HepG2 (cell line): ENCODE measurements around the gene HOXB5. TPM values are rescaled to one million over a fixed set of nuclear protein-coding genes. Genes with fewer than 3 reads are reported as not detected.

Experiments used
- CBFB ChIP-seq: sonication (generic); formaldehyde crosslinking; IDR thresholded peaks from 2 replicates; pipeline ENCODE4 v1.4.0; 2020; ENCODE audit warnings: missing genetic modification reagents
- CCDC6 ChIP-seq: sonication (generic); formaldehyde crosslinking; IDR thresholded peaks from 2 replicates; pipeline ENCODE4 v1.8.1; 2022; ENCODE audit warnings: mild to moderate bottlenecking, missing genetic modification reagents, moderate library complexity
- FUBP1 ChIP-seq: sonication (generic); formaldehyde crosslinking; IDR thresholded peaks from 2 replicates; pipeline ENCODE4 v1.5.1; 2020; ENCODE audit warnings: missing genetic modification reagents, mild to moderate bottlenecking, borderline replicate concordance
- GATAD1 ChIP-seq: IDR thresholded peaks from 2 replicates; pipeline ENCODE4 v1.6.1; 2016; ENCODE audit warnings: missing genetic modification reagents, missing compliant biosample characterization
- HOXA3 ChIP-seq: sonication (generic); formaldehyde crosslinking; IDR thresholded peaks from 2 replicates; pipeline ENCODE4 v1.5.0; 2020; ENCODE audit warnings: missing genetic modification reagents
- JUNB ChIP-seq: sonication (generic); formaldehyde crosslinking; IDR thresholded peaks from 2 replicates; pipeline ENCODE4 v1.8.0; 2022; ENCODE audit warnings: missing genetic modification reagents, mild to moderate bottlenecking, borderline replicate concordance
- PATZ1 ChIP-seq: sonication (generic); formaldehyde crosslinking; IDR thresholded peaks from 2 replicates; pipeline ENCODE4 v1.4.0; 2020; ENCODE audit warnings: missing genetic modification reagents
- RBFOX2 ChIP-seq: fragments of 200-400 bp; formaldehyde crosslinking; IDR thresholded peaks from 2 replicates; pipeline ENCODE4 v1.6.1; 2017; ENCODE audit warnings: low read depth, mild to moderate bottlenecking, low read length
- SPEN ChIP-seq: sonication (generic); formaldehyde crosslinking; IDR thresholded peaks from 2 replicates; pipeline ENCODE4 v1.5.1; 2020; ENCODE audit warnings: low read depth, mild to moderate bottlenecking, missing genetic modification reagents
- YEATS4 ChIP-seq: sonication (generic); formaldehyde crosslinking; IDR thresholded peaks from 2 replicates; pipeline ENCODE4 v1.4.0; 2020; ENCODE audit warnings: missing genetic modification reagents, borderline replicate concordance
- ZEB1 ChIP-seq: IDR thresholded peaks from 2 replicates; pipeline ENCODE4 v1.6.1; 2012; ENCODE audit warnings: mild to moderate bottlenecking, low read depth, inconsistent platforms; ENCODE audit not compliant: insufficient replicate concordance
- ZFP90 ChIP-seq: sonication (generic); formaldehyde crosslinking; IDR thresholded peaks from 2 replicates; pipeline ENCODE4 v1.8.0; 2022; ENCODE audit warnings: missing genetic modification reagents, mild to moderate bottlenecking, inconsistent platforms, borderline replicate concordance
- ZKSCAN5 ChIP-seq: sonication (generic); formaldehyde crosslinking; IDR thresholded peaks from 2 replicates; pipeline ENCODE4 v1.5.1; 2020; ENCODE audit warnings: mild to moderate bottlenecking, missing genetic modification reagents
- ZNF143 ChIP-seq: sonication (generic); formaldehyde crosslinking; IDR thresholded peaks from 2 replicates; pipeline ENCODE4 v1.4.0; 2020; ENCODE audit warnings: missing genetic modification reagents
- ZNF34 ChIP-seq: sonication (generic); formaldehyde crosslinking; IDR thresholded peaks from 2 replicates; pipeline ENCODE4 v1.4.0; 2020; ENCODE audit warnings: mild to moderate bottlenecking, missing genetic modification reagents, borderline replicate concordance
- ZNF382 ChIP-seq: sonication (generic); formaldehyde crosslinking; IDR thresholded peaks from 2 replicates; pipeline ENCODE4 v1.5.0; 2020; ENCODE audit warnings: missing genetic modification reagents, mild to moderate bottlenecking, borderline replicate concordance
- ZNF720 ChIP-seq: sonication (generic); formaldehyde crosslinking; IDR thresholded peaks from 2 replicates; pipeline ENCODE4 v1.4.0; 2020; ENCODE audit warnings: missing genetic modification reagents
- ZNF891 ChIP-seq: sonication (generic); formaldehyde crosslinking; IDR thresholded peaks from 2 replicates; pipeline ENCODE4 v1.5.0; 2020; ENCODE audit warnings: mild to moderate bottlenecking, missing genetic modification reagents
- polyA plus RNA-seq, 8 experiments: library from polyadenylated mRNA; depleted of rRNA in 3 of 8; stranded (reverse) in 7 of 8; unstranded in 1 of 8; fragments of >200 nt; fragmentation: Illumina TruSeq in 4 of 8; extraction: Trizol in 4 of 8; gene quantifications; 2 replicates each; pipeline versions ENCODE4 v1.2.1 to v1.2.3, GENCODE V29; 2011 to 2016; ENCODE audit warnings: low read depth in 4 of 8, missing spikeins in 1 of 8, mixed read lengths in 1 of 8; ENCODE audit not compliant: insufficient read depth in 1 of 8
- total RNA-seq, 5 experiments: library from RNA; depleted of rRNA; stranded (reverse); fragments of >200 nt; fragmentation: Illumina TruSeq; extraction: Trizol; gene quantifications; 2 replicates each; pipeline ENCODE4 v1.2.3, GENCODE V29; 2016; ENCODE audit warnings: low read depth in 1 of 5
- TF ChIP-seq, protein P1 (sequence below): sonication (generic); formaldehyde crosslinking; IDR thresholded peaks from 2 replicates; pipeline ENCODE4 v1.8.0; 2023; ENCODE audit warnings: mild to moderate bottlenecking, missing genetic modification reagents
- TF ChIP-seq, protein P2 (sequence below): conservative IDR thresholded peaks from 2 replicates; pipeline ENCODE4 v1.6.1; 2018; ENCODE audit warnings: missing genetic modification reagents
- TF ChIP-seq, protein P3 (sequence below): sonication (generic); formaldehyde crosslinking; conservative IDR thresholded peaks from 2 replicates; pipeline ENCODE4 v1.4.0; 2020; ENCODE audit warnings: missing genetic modification reagents

Gene HOXB5
- total and polyA plus RNA-seq, 2 of the 13 experiments (the other 11 are each of a cell fraction or from before 2014, with no cell fraction given): not detected

DNA sequence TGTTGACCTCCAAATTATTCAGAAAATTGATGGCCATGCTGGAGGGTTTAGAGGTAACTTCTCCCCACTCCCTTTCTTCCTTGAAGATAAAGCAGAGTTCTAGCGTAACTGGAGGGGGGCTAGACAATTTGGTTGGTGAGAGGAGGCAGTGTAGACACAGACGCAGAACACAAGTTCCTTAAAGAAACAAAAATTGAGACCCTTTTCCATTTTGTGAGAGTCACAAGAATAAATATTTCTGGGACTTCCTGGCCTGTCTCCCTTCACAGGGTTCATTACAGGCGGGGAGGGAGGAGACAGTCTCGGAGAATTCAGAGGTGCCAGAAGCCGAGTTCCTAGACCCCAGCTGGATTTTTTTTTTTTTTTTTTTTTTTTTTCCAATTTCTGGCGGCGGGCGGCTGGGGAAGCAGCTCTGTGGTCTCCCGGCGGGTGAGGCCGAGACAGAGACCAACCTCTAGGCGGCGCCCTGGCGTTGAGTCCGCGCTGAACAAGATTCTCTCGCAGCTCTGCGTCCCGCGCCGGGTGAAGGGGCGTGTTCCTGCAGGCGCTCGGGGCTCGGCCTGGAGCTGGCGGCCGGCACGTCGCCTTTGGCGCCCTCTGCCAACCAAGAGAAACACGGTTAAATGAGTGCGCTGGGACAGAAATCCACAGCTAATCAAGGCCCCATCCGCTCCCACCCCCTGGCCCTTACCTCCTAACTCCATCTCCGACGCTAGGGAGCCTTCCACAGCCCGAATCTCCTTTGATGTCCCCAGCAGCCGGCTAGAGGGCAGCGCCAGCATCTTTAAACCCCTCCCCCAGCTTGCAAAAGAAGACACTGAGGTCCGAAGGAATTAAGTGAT, 42.8 kb upstream of the HOXB5 start (continued):
- TF ChIP-seq PATZ1 (CRISPR knock-in tag) (peak; percentile 65), CBFB (peak; percentile 74; the same call in 1 of the 2 replicates), SPEN (CRISPR knock-in tag) (peak; percentile 75), FUBP1 (CRISPR knock-in tag) (no peak), ZNF143 (CRISPR knock-in tag) (0 out of 2 replicates have a peak, but pooled peaks have one; percentile 32), YEATS4 (peak; percentile 72), ZKSCAN5 (CRISPR knock-in tag) (peak; percentile 61; the same call in 1 of the 2 replicates), ZFP90 (CRISPR knock-in tag) (0 out of 2 replicates have a peak, but pooled peaks have one; percentile 67), RBFOX2 (no peak), HOXA3 (CRISPR knock-in tag) (peak; percentile 63; the same call in 1 of the 2 replicates), ZNF382 (CRISPR knock-in tag) (no peak), ZEB1 (no peak), ZNF720 (CRISPR knock-in tag) (no peak), ZNF891 (CRISPR knock-in tag) (no peak), GATAD1 (CRISPR knock-in tag) (peak; percentile 52; the same call in 1 of the 2 replicates), ZNF34 (CRISPR knock-in tag) (no peak), CCDC6 (CRISPR knock-in tag) (no peak; the same call in 1 of the 2 replicates), JUNB (no peak)
- TF ChIP-seq, protein P1, sequence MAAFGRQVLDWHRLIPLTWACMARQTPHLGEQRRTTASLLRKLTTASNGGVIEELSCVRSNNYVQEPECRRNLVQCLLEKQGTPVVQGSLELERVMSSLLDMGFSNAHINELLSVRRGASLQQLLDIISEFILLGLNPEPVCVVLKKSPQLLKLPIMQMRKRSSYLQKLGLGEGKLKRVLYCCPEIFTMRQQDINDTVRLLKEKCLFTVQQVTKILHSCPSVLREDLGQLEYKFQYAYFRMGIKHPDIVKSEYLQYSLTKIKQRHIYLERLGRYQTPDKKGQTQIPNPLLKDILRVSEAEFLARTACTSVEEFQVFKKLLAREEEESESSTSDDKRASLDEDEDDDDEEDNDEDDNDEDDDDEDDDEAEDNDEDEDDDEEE: no peak
- TF ChIP-seq, protein P2, sequence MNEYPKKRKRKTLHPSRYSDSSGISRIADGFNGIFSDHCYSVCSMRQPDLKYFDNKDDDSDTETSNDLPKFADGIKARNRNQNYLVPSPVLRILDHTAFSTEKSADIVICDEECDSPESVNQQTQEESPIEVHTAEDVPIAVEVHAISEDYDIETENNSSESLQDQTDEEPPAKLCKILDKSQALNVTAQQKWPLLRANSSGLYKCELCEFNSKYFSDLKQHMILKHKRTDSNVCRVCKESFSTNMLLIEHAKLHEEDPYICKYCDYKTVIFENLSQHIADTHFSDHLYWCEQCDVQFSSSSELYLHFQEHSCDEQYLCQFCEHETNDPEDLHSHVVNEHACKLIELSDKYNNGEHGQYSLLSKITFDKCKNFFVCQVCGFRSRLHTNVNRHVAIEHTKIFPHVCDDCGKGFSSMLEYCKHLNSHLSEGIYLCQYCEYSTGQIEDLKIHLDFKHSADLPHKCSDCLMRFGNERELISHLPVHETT (CRISPR knock-in tag): no peak
- TF ChIP-seq, protein P3, sequence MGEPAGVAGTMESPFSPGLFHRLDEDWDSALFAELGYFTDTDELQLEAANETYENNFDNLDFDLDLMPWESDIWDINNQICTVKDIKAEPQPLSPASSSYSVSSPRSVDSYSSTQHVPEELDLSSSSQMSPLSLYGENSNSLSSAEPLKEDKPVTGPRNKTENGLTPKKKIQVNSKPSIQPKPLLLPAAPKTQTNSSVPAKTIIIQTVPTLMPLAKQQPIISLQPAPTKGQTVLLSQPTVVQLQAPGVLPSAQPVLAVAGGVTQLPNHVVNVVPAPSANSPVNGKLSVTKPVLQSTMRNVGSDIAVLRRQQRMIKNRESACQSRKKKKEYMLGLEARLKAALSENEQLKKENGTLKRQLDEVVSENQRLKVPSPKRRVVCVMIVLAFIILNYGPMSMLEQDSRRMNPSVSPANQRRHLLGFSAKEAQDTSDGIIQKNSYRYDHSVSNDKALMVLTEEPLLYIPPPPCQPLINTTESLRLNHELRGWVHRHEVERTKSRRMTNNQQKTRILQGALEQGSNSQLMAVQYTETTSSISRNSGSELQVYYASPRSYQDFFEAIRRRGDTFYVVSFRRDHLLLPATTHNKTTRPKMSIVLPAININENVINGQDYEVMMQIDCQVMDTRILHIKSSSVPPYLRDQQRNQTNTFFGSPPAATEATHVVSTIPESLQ: no peak
